HL-60 (cell line): Measurements from ENCODE around the gene AHR.

ENCODE experiments used
- DNase-seq, 2 experiments: peaks; one replicate each; pipeline ENCODE4 v3.0.0-alpha.2; 2010 to 2020; ENCODE audit warnings: low read depth in 1 of 2, low spot score in 1 of 2
- H3K27ac ChIP-seq: fragments of 250-450 bp; sonication (Bioruptor Pico); replicated peaks from 2 replicates; pipeline ENCODE4 v1.5.1; 2020; ENCODE audit warnings: mild to moderate bottlenecking, moderate library complexity
- H3K27me3 ChIP-seq: fragments of 250-450 bp; sonication (Bioruptor Pico); 2 replicates; pipeline ENCODE4 v1.5.1; 2021; ENCODE audit warnings: mild to moderate bottlenecking, moderate library complexity; ENCODE audit not compliant: insufficient read depth, poor library complexity, severe bottlenecking
- H3K4me3 ChIP-seq: replicated peaks from 2 replicates; pipeline ENCODE4 v1.5.1; 2011; ENCODE audit warnings: mild to moderate bottlenecking, control low read depth, low read length; ENCODE audit not compliant: insufficient read depth
- CTCF ChIP-seq: IDR thresholded peaks from one replicate; pipeline ENCODE4 v1.5.1; 2011; ENCODE audit warnings: low read length, control low read depth, inconsistent platforms; ENCODE audit not compliant: insufficient read depth
- GABPA ChIP-seq: IDR thresholded peaks from 2 replicates; pipeline ENCODE4 v1.6.1; 2012; ENCODE audit warnings: low read depth
- POLR2AphosphoS5 ChIP-seq: IDR thresholded peaks from 2 replicates; pipeline ENCODE4 v1.6.1; 2012; ENCODE audit warnings: low read depth
- REST ChIP-seq: IDR thresholded peaks from 2 replicates; pipeline ENCODE4 v1.6.1; 2012; ENCODE audit warnings: low read depth; ENCODE audit not compliant: insufficient replicate concordance
- SPI1 ChIP-seq: IDR thresholded peaks from 2 replicates; pipeline ENCODE4 v1.6.1; 2012; ENCODE audit warnings: low read depth, mild to moderate bottlenecking, borderline replicate concordance
- long read RNA-seq: library from polyadenylated mRNA; unstranded; transcript quantifications from one replicate; pipeline ENCODE4 v2.0.0, GENCODE V29; 2020

AHR gene
- long read RNA-seq, full-length matches to known transcripts = 4 of 12 reads
- long read RNA-seq, partial matches to known transcripts = 4 of 12 reads
- long read RNA-seq, other reads (novel, unspliced or antisense) = 4 of 12 reads

- Histone ChIP-seq H3K27ac (peak within 1 kb of the TSS; percentile 81), H3K4me3 (peak within 1 kb of the TSS; percentile 97), H3K27me3 (no peaks in the 10 kb centered on the region)
- DNase-seq = peak; percentile 86 to 93
- TF ChIP-seq POLR2AphosphoS5 = peak; percentile 64; the same call in 1 of the 2 replicates
- no peak for TF ChIP-seq GABPA
Measured at GRCh38 chr7:17298102-17298839, at the start of gene AHR. Gene AHR (plus strand): TSS chr7:17298652. CDS start chr7:17299265, 613 bp downstream.

- Histone ChIP-seq H3K4me3 (no peak overlapping the region), H3K27ac (no peak overlapping the region), H3K27me3 (no peaks in the 10 kb centered on the region)
- TF ChIP-seq GABPA = no peak
- no peak for TF ChIP-seq CTCF
- TF ChIP-seq SPI1 = no peak
- TF ChIP-seq POLR2AphosphoS5 = no peak
- TF ChIP-seq REST = no peak
- DNase-seq = no peak
Measured at GRCh38 chr7:17253885-17254284, 44.6 kb upstream of the AHR start.

GRCh38 chr7:17255926-17256325 lies 42.5 kb upstream of the AHR start:
- no peak for DNase-seq
- no peaks in the 10 kb centered on the region for H3K27me3 ChIP-seq
- H3K4me3 ChIP-seq = no peak overlapping the region
- TF ChIP-seq CTCF (no peak), POLR2AphosphoS5 (no peak), REST (no peak), SPI1 (peak; percentile 88), GABPA (no peak)
- no peak overlapping the region for H3K27ac ChIP-seq

- no peak for DNase-seq
- Histone ChIP-seq H3K27me3 (no peaks in the 10 kb centered on the region), H3K4me3 (no peak overlapping the region), H3K27ac (no peak overlapping the region)
- TF ChIP-seq GABPA (no peak), REST (no peak), POLR2AphosphoS5 (no peak), CTCF (no peak), SPI1 (no peak)
Measured at GRCh38 chr7:17256375-17256774, 42.1 kb upstream of the AHR start.
